Retina (tissue), 1 donor: Measurements from ENCODE around the gene AHNAK2.

ENCODE experiments used
- DNase-seq: peaks from one replicate; pipeline ENCODE4 v3.0.0-alpha.2; 2016

AHNAK2 gene

GRCh38 chr14:104984056-104984894 is 6.1 kb upstream of the AHNAK2 start:
- no peak for DNase-seq

- DNase-seq: no peak
Observed at GRCh38 chr14:104983231-104983721, 5.1 kb upstream of the AHNAK2 start.

GRCh38 chr14:104982548-104983230 is 4.5 kb upstream of the AHNAK2 start:
- no peak for DNase-seq

GRCh38 chr14:104981699-104982541 is 3.7 kb upstream of the AHNAK2 start:
- DNase-seq: peak; percentile 49

GRCh38 chr14:104980611-104981531 is 2.7 kb upstream of the AHNAK2 start:
- DNase-seq: no peak

- DNase-seq: no peak
Observed at GRCh38 chr14:104979758-104980610, 1.8 kb upstream of the AHNAK2 start.

- peak; percentile 67 for DNase-seq
Observed at GRCh38 chr14:104978746-104979691, 845 bp upstream of the AHNAK2 start.

- no peak for DNase-seq
Observed at GRCh38 chr14:104977008-104977680, 1.0 kb downstream of the AHNAK2 start.

- peak; percentile 83 for DNase-seq
Observed at GRCh38 chr14:104976198-104977007, 1.8 kb downstream of the AHNAK2 start.

GRCh38 chr14:104975481-104976197 is 2.5 kb downstream of the AHNAK2 start:
- no peak for DNase-seq

GRCh38 chr14:104974665-104975390 is 3.3 kb downstream of the AHNAK2 start:
- no peak for DNase-seq

GRCh38 chr14:104974146-104974541 is 4.0 kb downstream of the AHNAK2 start:
- no peak for DNase-seq

- DNase-seq: no peak
Observed at GRCh38 chr14:104973385-104974145, 4.6 kb downstream of the AHNAK2 start.

GRCh38 chr14:104973135-104973384 is 5.1 kb downstream of the AHNAK2 start:
- DNase-seq: peak; percentile 51

- DNase-seq: no peak
Observed at GRCh38 chr14:104972301-104973134, 5.7 kb downstream of the AHNAK2 start.
